Chondrocyte (in vitro differentiated cells): ENCODE measurements around the gene CHST3. TPM values are rescaled to one million over a fixed set of nuclear protein-coding genes. Genes with fewer than 3 reads are reported as not detected.

Experiments
- DNase-seq: peaks from one replicate; pipeline ENCODE4 v3.0.0; 2021; ENCODE audit warnings: mixed read lengths, low spot score
- H3K27ac Mint-ChIP-seq: one replicate; pipeline ENCODE4 v1.8.0; 2021; ENCODE audit warnings: mild to moderate bottlenecking, moderate library complexity, mixed read lengths; ENCODE audit not compliant: unreplicated experiment
- H3K27me3 Mint-ChIP-seq: 2 replicates; pipeline ENCODE4 v1.8.0; 2021; ENCODE audit warnings: low read depth, mixed read lengths
- H3K36me3 Mint-ChIP-seq: 2 replicates; pipeline ENCODE4 v1.8.0; 2021; ENCODE audit warnings: low read depth, mixed read lengths
- H3K4me1 Mint-ChIP-seq: 2 replicates; pipeline ENCODE4 v1.8.0; 2021; ENCODE audit warnings: low read depth, mild to moderate bottlenecking, mixed read lengths
- H3K4me3 Mint-ChIP-seq: one replicate; pipeline ENCODE4 v1.8.0; 2021; ENCODE audit warnings: mild to moderate bottlenecking, moderate library complexity, mixed read lengths; ENCODE audit not compliant: unreplicated experiment
- H3K9me3 Mint-ChIP-seq: 2 replicates; pipeline ENCODE4 v1.8.0; 2021; ENCODE audit warnings: low read depth, mixed read lengths
- CTCF ChIP-seq: fragments of 200-600 bp; sonication (generic); IDR thresholded peaks from 2 replicates; pipeline ENCODE4 v1.5.0; 2021; ENCODE audit warnings: antibody characterized with exemption, mild to moderate bottlenecking, moderate library complexity
- total RNA-seq: library from RNA; stranded (reverse); gene quantifications from 3 replicates; pipeline ENCODE4 v1.2.1, GENCODE V29; 2021

CHST3 gene
- total RNA-seq, 1 donor from 2014 or later, result 63.2 TPM

GRCh38 chr10:71971769-71972555 lies 7.8 kb downstream of the CHST3 start:
- Mint-ChIP-seq H3K36me3 (peaks cover 1% of the 10 kb centered on the region), H3K27ac (peak overlapping the region; percentile 70), H3K4me1 (peaks cover 98% of the 10 kb centered on the region), H3K9me3 (no peaks in the 10 kb centered on the region), H3K4me3 (no peak overlapping the region), H3K27me3 (no peaks in the 10 kb centered on the region)
- DNase-seq, result no peak
- no peak for TF ChIP-seq CTCF

DNA sequence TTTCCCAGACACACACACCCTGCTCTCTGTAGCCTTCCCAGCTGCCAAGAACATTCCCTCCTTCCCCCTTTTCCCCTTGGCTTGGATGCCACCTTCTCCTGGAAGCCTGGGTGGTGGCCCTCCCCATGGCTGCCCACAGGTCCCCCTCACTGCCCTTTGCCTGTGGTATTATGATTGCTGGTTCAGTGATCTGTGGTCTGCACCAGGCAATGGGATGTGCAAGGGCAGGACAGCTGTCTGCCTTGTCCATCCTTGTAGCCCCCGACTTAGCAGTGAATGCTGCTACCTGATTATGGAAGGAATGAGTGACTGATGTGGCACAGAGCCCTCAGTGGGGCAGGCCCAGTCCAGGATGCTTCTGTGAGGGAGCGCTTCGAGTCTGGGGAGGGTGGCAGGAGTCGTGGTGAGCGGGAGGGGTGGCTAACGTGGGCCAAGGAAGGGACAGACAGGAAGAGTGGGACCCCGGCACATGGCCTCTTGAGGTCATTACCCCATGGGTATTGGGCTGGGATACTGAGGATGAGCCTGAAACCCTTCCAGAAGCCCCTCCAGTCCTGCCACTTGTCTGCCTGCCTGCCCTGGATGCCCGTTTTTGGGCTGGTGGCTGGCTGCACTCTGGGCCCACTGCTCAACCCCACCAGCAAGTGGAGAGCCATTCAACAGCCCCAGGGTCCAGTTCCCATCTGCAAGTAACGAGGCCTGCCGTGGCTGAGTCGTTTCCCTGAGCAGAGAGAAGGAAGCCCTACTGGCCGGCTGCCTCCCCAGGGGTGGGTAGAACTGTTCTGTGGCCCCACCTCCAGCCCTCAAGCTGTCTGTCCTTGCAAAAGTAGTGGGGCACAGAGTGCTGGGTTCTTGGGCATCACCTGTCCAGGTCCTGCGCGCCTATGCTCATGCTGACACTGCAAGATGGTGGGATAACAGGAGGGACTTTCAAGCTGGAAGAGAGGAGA lies 8.8 kb downstream of the CHST3 start:
- H3K27me3 Mint-ChIP-seq, result no peaks in the 10 kb centered on the region
- H3K9me3 Mint-ChIP-seq, result no peaks in the 10 kb centered on the region
- no peak for TF ChIP-seq CTCF
- DNase-seq, result no peak
- H3K4me1 Mint-ChIP-seq, result peaks cover 98% of the 10 kb centered on the region
- H3K4me3 Mint-ChIP-seq, result no peak overlapping the region
- H3K36me3 Mint-ChIP-seq, result no peaks in the 10 kb centered on the region
- H3K27ac Mint-ChIP-seq, result peak overlapping the region; percentile 81

- H3K4me1 Mint-ChIP-seq, result peaks cover 98% of the 10 kb centered on the region
- peak overlapping the region; percentile 81 for H3K27ac Mint-ChIP-seq
- no peak for TF ChIP-seq CTCF
- no peak for DNase-seq
- H3K9me3 Mint-ChIP-seq, result no peaks in the 10 kb centered on the region
- H3K36me3 Mint-ChIP-seq, result peaks cover 2% of the 10 kb centered on the region
- no peak overlapping the region for H3K4me3 Mint-ChIP-seq
- no peaks in the 10 kb centered on the region for H3K27me3 Mint-ChIP-seq
These were observed 9.7 kb downstream of the CHST3 start for GRCh38 chr10:71973777-71974488.

- Mint-ChIP-seq H3K36me3 (peaks cover 2% of the 10 kb centered on the region), H3K9me3 (no peaks in the 10 kb centered on the region), H3K4me1 (peaks cover 99% of the 10 kb centered on the region), H3K27ac (peak overlapping the region; percentile 81), H3K27me3 (no peaks in the 10 kb centered on the region), H3K4me3 (no peak overlapping the region)
- no peak for DNase-seq
- TF ChIP-seq CTCF, result no peak
These were observed 10.4 kb downstream of the CHST3 start for GRCh38 chr10:71974489-71975021.
